ENCODE measurements around the gene SGSH. TPM values are rescaled to one million over a fixed set of nuclear protein-coding genes. Genes with fewer than 3 reads are reported as not detected.

SGSH gene
- total RNA-seq, 1 experiment from 2014 or later, result 42.8 TPM

DNA sequence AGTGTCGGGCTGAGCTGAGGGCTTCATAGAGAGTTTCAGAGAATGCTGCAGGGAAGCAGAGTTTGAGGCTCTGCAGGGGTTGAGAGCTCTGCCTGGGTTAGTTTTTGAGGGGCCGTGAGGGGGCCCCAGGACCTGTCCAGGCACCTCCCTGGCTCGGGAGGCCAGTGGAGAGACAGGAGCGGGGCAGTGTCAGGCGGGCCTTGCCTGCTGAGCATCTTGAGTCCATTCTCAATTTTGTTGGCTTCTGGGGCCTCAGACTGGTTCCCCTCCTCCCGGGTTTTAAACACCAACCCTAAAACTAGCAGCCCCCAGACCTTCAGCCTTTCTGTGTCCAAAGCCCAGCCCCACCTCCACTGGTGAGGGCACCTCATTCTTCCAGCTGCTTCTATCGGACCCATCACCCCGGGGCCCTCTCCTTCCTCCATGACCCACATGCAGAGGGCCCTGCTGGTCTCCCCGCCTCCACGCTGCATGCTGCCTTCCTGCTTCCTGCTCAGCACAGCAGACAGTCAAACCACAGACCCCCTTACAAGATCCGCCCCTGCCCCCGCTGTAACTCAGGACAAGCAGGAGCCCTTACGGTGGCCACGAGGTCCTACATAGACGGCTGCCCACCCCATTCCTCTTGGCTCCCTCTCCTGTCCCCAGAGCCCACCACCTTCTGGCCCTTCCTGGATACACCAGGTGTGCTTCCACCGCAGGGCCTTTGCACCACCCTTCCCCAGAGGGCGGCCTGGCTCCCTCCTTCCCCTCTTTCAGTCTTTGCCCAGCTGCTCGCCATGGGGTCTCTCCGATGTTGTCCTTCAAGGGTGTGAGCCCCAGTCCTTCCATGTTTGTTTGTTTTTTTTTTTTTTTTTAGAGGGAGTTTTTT, 44.3 kb upstream of the SGSH start:
- intact Hi-C loops (cut with micrococcal nuclease; ENCODE audit: unreplicated experiment), result no loop called here
- H3K9me3 ChIP-seq, result no peaks in the 10 kb centered on the region
- H3K27me3 ChIP-seq (replicated peaks; ENCODE audit: control insufficient read depth, insufficient read depth, low read length), result no peaks in the 10 kb centered on the region
- 0 out of 2 replicates have a peak, but pooled peaks cover 1% of the 10 kb centered on the region for H3K36me3 ChIP-seq (ENCODE audit: control insufficient read depth, insufficient read depth, low read length)
- DNase-seq, result no peak
- no TSS peak for BruUV-seq (replicated peaks)
- Mint-ChIP-seq H3K27ac (ENCODE audit: unreplicated experiment) (peak overlapping the region; percentile 23), H3K36me3 (ENCODE audit: insufficient read depth, unreplicated experiment) (peaks cover 14% of the 10 kb centered on the region), H3K9me3 (ENCODE audit: unreplicated experiment) (no peaks in the 10 kb centered on the region), H3K4me3 (ENCODE audit: unreplicated experiment) (no peak overlapping the region), H3K4me1 (ENCODE audit: low read depth, unreplicated experiment) (peaks cover 15% of the 10 kb centered on the region), H3K27me3 (ENCODE audit: insufficient read depth, unreplicated experiment) (no peaks in the 10 kb centered on the region)
- ChIA-PET CTCF (interaction anchor here (1.3 kb wide), 1 partner anchor 163 kb away, joined by 3 read pairs; the partner anchor contains the start of gene GAA), POLR2A (no interaction called here)
- TF ChIP-seq, protein P1, sequence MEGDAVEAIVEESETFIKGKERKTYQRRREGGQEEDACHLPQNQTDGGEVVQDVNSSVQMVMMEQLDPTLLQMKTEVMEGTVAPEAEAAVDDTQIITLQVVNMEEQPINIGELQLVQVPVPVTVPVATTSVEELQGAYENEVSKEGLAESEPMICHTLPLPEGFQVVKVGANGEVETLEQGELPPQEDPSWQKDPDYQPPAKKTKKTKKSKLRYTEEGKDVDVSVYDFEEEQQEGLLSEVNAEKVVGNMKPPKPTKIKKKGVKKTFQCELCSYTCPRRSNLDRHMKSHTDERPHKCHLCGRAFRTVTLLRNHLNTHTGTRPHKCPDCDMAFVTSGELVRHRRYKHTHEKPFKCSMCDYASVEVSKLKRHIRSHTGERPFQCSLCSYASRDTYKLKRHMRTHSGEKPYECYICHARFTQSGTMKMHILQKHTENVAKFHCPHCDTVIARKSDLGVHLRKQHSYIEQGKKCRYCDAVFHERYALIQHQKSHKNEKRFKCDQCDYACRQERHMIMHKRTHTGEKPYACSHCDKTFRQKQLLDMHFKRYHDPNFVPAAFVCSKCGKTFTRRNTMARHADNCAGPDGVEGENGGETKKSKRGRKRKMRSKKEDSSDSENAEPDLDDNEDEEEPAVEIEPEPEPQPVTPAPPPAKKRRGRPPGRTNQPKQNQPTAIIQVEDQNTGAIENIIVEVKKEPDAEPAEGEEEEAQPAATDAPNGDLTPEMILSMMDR (IDR thresholded peaks at IDR 0.05; ENCODE audit: insufficient read depth in 1 of 2, low read depth in 1 of 2, low read length in 1 of 2, severe bottlenecking in 1 of 2, unreplicated experiment in 1 of 2), result no peak
- H3K4me3 ChIP-seq (ENCODE audit: low read depth, low read length), result no peak overlapping the region
- H3K4me1 ChIP-seq, result peaks cover 24% of the 10 kb centered on the region

DNA sequence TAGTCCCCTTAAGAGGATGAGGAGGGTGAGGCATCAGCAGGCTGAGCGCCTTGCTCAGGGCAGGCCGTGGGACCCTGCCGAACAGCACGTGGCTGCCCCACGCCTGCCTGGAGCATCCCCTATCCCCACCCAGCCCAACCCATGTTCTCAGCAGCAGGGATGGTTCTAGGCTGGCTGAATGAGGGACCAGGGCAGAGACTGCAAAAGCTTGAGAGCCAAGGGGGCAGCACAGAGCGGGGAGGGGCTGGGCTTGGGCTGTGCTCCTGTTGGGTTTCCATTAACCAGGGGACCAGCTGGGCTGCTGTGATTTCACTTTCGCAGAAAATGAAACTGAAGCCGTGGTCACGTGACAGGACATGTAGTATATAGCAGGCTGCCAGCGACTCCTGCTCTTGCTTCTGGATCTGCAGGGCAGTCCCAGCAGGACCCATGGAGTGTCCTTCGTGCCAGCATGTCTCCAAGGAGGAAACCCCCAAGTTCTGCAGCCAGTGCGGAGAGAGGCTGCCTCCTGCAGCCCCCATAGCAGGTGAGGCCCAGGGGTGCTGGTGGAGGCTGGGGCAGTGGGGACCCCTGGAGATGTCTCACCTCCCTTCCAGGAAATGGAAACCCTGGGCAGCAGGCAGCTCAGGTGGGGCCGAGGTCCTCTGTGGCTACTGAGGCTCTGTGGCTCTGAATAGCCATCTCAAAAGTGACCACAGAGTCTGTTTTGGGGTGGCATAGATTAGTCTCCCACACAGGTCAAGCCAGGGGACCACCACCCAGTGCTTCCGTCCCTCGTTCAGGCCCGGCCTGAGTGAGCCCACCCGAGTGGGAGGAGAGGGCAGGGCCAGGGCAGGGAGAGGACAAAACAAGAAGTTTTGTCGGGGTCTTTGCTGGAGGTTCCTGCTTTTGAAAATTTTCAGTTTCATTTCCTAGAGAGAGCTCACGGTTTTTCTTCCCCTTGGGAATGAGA, 43.4 kb upstream of the SGSH start:
- Mint-ChIP-seq H3K36me3 (ENCODE audit: insufficient read depth, unreplicated experiment) (peaks cover 14% of the 10 kb centered on the region), H3K4me3 (ENCODE audit: unreplicated experiment) (no peak overlapping the region), H3K27me3 (ENCODE audit: insufficient read depth, unreplicated experiment) (no peaks in the 10 kb centered on the region), H3K4me1 (ENCODE audit: low read depth, unreplicated experiment) (peaks cover 17% of the 10 kb centered on the region), H3K27ac (ENCODE audit: unreplicated experiment) (no peak overlapping the region), H3K9me3 (ENCODE audit: unreplicated experiment) (no peaks in the 10 kb centered on the region)
- no TSS peak for BruUV-seq (replicated peaks)
- 0 out of 2 replicates have a peak, but pooled peaks cover 1% of the 10 kb centered on the region for H3K36me3 ChIP-seq (ENCODE audit: control insufficient read depth, insufficient read depth, low read length)
- no peak overlapping the region for H3K4me3 ChIP-seq (ENCODE audit: low read depth, low read length)
- CTCF ChIA-PET, result interaction anchor here (0.7 to 1.3 kb wide), 3 partner anchors 16 to 405 kb away, joined by 3 to 6 read pairs (median 3); partner anchors contain the start of gene GAA
- TF ChIP-seq, protein P1 (IDR thresholded peaks at IDR 0.05; ENCODE audit: insufficient read depth in 1 of 2, low read depth in 1 of 2, low read length in 1 of 2, severe bottlenecking in 1 of 2, unreplicated experiment in 1 of 2), result no peak
- H3K4me1 ChIP-seq, result peaks cover 28% of the 10 kb centered on the region
- no peaks in the 10 kb centered on the region for H3K27me3 ChIP-seq (replicated peaks; ENCODE audit: control insufficient read depth, insufficient read depth, low read length)
- POLR2A ChIA-PET, result no interaction called here
- no peaks in the 10 kb centered on the region for H3K9me3 ChIP-seq
- DNase-seq, result peak in 1 of 2 experiments; percentile 62
- intact Hi-C loops (cut with micrococcal nuclease; ENCODE audit: unreplicated experiment), result no loop called here

DNA sequence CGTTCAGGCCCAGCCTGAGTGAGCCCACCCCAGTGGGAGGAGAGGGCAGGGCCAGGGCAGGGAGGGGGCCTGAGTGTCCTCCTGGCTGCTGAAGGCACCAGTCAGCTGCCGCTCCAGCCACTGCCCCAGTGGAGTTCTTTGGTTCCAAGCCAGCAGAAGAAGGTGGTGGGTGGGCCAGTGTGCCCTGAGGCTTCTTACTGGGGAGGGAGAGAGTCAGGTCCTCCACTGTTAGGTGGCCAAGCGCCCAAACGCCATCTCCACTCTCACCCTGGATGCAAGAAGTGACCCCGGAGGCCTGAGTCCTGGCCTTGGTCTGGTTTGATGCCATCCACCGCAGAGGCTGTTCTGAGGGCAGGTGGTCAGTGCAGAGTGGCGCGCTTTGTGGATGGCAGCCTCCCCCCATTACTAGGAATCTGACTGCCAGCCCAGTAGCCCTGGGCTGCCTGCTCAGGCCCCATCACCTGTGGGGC, 42.7 kb upstream of the SGSH start:
- H3K9me3 Mint-ChIP-seq (ENCODE audit: unreplicated experiment), result no peaks in the 10 kb centered on the region
- H3K36me3 ChIP-seq (ENCODE audit: control insufficient read depth, insufficient read depth, low read length), result 0 out of 2 replicates have a peak, but pooled peaks cover 1% of the 10 kb centered on the region
- H3K4me3 Mint-ChIP-seq (ENCODE audit: unreplicated experiment), result peak overlapping the region; percentile 79
- H3K4me1 Mint-ChIP-seq (ENCODE audit: low read depth, unreplicated experiment), result peaks cover 24% of the 10 kb centered on the region
- CTCF ChIA-PET, result no interaction called here
- intact Hi-C loops (cut with micrococcal nuclease; ENCODE audit: unreplicated experiment), result no loop called here
- no TSS peak for BruUV-seq (replicated peaks)
- H3K27me3 ChIP-seq (replicated peaks; ENCODE audit: control insufficient read depth, insufficient read depth, low read length), result no peaks in the 10 kb centered on the region
- H3K27ac Mint-ChIP-seq (ENCODE audit: unreplicated experiment), result no peak overlapping the region
- POLR2A ChIA-PET, result no interaction called here
- H3K4me3 ChIP-seq (ENCODE audit: low read depth, low read length), result no peak overlapping the region
- TF ChIP-seq, protein P1 (IDR thresholded peaks at IDR 0.05; ENCODE audit: insufficient read depth in 1 of 2, low read depth in 1 of 2, low read length in 1 of 2, severe bottlenecking in 1 of 2, unreplicated experiment in 1 of 2), result no peak
- no peaks in the 10 kb centered on the region for H3K9me3 ChIP-seq
- peaks cover 14% of the 10 kb centered on the region for H3K36me3 Mint-ChIP-seq (ENCODE audit: insufficient read depth, unreplicated experiment)
- DNase-seq, result no peak
- peaks cover 28% of the 10 kb centered on the region for H3K4me1 ChIP-seq
- no peaks in the 10 kb centered on the region for H3K27me3 Mint-ChIP-seq (ENCODE audit: insufficient read depth, unreplicated experiment)

All from Caco-2 (cell line).